ENCODE measurements around the gene KHDC1L.

DNA sequence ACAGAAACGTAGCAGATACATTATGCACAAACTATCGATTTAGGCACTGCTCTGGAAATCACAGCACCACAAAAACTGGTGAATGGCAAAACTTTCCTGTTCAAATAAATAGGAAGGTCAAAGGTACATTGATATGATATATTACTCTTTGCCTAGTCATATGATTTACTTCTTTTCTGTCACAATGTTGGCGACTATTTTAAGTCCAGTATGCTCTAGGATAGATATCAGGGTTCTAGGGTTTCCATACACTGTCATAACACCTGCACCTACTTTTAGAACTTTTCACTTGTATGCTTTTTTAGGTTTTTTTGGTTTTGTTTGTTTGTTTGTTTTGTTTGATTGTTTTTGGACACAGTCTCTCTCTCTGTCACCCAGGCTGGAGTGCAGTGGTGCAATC, 25.0 kb downstream of the KHDC1L start:
- TF ChIP-seq, protein P1, sequence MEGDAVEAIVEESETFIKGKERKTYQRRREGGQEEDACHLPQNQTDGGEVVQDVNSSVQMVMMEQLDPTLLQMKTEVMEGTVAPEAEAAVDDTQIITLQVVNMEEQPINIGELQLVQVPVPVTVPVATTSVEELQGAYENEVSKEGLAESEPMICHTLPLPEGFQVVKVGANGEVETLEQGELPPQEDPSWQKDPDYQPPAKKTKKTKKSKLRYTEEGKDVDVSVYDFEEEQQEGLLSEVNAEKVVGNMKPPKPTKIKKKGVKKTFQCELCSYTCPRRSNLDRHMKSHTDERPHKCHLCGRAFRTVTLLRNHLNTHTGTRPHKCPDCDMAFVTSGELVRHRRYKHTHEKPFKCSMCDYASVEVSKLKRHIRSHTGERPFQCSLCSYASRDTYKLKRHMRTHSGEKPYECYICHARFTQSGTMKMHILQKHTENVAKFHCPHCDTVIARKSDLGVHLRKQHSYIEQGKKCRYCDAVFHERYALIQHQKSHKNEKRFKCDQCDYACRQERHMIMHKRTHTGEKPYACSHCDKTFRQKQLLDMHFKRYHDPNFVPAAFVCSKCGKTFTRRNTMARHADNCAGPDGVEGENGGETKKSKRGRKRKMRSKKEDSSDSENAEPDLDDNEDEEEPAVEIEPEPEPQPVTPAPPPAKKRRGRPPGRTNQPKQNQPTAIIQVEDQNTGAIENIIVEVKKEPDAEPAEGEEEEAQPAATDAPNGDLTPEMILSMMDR (CRISPR knock-in tag; IDR thresholded peaks at IDR 0.05): no peak
- TF ChIP-seq, protein P2, sequence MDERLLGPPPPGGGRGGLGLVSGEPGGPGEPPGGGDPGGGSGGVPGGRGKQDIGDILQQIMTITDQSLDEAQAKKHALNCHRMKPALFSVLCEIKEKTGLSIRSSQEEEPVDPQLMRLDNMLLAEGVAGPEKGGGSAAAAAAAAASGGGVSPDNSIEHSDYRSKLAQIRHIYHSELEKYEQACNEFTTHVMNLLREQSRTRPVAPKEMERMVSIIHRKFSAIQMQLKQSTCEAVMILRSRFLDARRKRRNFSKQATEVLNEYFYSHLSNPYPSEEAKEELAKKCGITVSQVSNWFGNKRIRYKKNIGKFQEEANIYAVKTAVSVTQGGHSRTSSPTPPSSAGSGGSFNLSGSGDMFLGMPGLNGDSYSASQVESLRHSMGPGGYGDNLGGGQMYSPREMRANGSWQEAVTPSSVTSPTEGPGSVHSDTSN (CRISPR knock-in tag; IDR thresholded peaks at IDR 0.05): no peak
- TF ChIP-seq POLR2AphosphoS5 (IDR thresholded peaks at IDR 0.05; ENCODE audit: low read depth, low read length): no peak
- no peak for TF ChIP-seq KLF15 (CRISPR knock-in tag; IDR thresholded peaks at IDR 0.05; ENCODE audit: borderline replicate concordance)
- no peak for TF ChIP-seq MAFK (conservative IDR thresholded peaks at IDR 0.05 in 1 of 2, IDR thresholded peaks at IDR 0.05 in 1 of 2; ENCODE audit: low read length in 2 of 2)
- no peak for TF ChIP-seq TAF1 (CRISPR knock-in tag; IDR thresholded peaks at IDR 0.05)
- TF ChIP-seq ZNF224 (CRISPR knock-in tag; IDR thresholded peaks at IDR 0.05): no peak
- TF ChIP-seq NR2C2 (CRISPR knock-in tag; IDR thresholded peaks at IDR 0.05; ENCODE audit: borderline replicate concordance): no peak
- TF ChIP-seq, protein P3, sequence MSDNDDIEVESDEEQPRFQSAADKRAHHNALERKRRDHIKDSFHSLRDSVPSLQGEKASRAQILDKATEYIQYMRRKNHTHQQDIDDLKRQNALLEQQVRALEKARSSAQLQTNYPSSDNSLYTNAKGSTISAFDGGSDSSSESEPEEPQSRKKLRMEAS (IDR thresholded peaks at IDR 0.05): no peak
- TF ChIP-seq, protein P4, sequence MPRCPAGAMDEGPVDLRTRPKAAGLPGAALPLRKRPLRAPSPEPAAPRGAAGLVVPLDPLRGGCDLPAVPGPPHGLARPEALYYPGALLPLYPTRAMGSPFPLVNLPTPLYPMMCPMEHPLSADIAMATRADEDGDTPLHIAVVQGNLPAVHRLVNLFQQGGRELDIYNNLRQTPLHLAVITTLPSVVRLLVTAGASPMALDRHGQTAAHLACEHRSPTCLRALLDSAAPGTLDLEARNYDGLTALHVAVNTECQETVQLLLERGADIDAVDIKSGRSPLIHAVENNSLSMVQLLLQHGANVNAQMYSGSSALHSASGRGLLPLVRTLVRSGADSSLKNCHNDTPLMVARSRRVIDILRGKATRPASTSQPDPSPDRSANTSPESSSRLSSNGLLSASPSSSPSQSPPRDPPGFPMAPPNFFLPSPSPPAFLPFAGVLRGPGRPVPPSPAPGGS (CRISPR knock-in tag; IDR thresholded peaks at IDR 0.05): no peak
- TF ChIP-seq, protein P5, sequence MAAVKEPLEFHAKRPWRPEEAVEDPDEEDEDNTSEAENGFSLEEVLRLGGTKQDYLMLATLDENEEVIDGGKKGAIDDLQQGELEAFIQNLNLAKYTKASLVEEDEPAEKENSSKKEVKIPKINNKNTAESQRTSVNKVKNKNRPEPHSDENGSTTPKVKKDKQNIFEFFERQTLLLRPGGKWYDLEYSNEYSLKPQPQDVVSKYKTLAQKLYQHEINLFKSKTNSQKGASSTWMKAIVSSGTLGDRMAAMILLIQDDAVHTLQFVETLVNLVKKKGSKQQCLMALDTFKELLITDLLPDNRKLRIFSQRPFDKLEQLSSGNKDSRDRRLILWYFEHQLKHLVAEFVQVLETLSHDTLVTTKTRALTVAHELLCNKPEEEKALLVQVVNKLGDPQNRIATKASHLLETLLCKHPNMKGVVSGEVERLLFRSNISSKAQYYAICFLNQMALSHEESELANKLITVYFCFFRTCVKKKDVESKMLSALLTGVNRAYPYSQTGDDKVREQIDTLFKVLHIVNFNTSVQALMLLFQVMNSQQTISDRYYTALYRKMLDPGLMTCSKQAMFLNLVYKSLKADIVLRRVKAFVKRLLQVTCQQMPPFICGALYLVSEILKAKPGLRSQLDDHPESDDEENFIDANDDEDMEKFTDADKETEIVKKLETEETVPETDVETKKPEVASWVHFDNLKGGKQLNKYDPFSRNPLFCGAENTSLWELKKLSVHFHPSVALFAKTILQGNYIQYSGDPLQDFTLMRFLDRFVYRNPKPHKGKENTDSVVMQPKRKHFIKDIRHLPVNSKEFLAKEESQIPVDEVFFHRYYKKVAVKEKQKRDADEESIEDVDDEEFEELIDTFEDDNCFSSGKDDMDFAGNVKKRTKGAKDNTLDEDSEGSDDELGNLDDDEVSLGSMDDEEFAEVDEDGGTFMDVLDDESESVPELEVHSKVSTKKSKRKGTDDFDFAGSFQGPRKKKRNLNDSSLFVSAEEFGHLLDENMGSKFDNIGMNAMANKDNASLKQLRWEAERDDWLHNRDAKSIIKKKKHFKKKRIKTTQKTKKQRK (IDR thresholded peaks at IDR 0.05; ENCODE audit: low read length): no peak

All from HepG2 (cell line).